ENCODE data around the gene LMOD3. TPM values are rescaled to one million over a fixed set of nuclear protein-coding genes. Genes with fewer than 3 reads are reported as not detected.

LMOD3 gene
- total and polyA plus RNA-seq, 9 of the 15 experiments (the other 6 are each of a cell fraction or from before 2014, with no cell fraction given), result 0.03 TPM; not detected in 8

- TF ChIP-seq, protein P1, sequence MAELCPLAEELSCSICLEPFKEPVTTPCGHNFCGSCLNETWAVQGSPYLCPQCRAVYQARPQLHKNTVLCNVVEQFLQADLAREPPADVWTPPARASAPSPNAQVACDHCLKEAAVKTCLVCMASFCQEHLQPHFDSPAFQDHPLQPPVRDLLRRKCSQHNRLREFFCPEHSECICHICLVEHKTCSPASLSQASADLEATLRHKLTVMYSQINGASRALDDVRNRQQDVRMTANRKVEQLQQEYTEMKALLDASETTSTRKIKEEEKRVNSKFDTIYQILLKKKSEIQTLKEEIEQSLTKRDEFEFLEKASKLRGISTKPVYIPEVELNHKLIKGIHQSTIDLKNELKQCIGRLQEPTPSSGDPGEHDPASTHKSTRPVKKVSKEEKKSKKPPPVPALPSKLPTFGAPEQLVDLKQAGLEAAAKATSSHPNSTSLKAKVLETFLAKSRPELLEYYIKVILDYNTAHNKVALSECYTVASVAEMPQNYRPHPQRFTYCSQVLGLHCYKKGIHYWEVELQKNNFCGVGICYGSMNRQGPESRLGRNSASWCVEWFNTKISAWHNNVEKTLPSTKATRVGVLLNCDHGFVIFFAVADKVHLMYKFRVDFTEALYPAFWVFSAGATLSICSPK (IDR thresholded peaks at IDR 0.05; ENCODE audit: borderline replicate concordance), result no peak
- TF ChIP-seq L3MBTL2 (IDR thresholded peaks at IDR 0.05), result peak; percentile 35; the same call in 1 of the 2 replicates
- TF ChIP-seq TAF15 (IDR thresholded peaks at IDR 0.05; ENCODE audit: low read depth, low read length), result no peak
- TF ChIP-seq MCM5 (IDR thresholded peaks at IDR 0.05; ENCODE audit: low read depth), result no peak
- TF ChIP-seq HDGF (IDR thresholded peaks at IDR 0.05), result no peak
- TF ChIP-seq NFRKB (IDR thresholded peaks at IDR 0.05; ENCODE audit: low read depth), result no peak
- TF ChIP-seq, protein P2, sequence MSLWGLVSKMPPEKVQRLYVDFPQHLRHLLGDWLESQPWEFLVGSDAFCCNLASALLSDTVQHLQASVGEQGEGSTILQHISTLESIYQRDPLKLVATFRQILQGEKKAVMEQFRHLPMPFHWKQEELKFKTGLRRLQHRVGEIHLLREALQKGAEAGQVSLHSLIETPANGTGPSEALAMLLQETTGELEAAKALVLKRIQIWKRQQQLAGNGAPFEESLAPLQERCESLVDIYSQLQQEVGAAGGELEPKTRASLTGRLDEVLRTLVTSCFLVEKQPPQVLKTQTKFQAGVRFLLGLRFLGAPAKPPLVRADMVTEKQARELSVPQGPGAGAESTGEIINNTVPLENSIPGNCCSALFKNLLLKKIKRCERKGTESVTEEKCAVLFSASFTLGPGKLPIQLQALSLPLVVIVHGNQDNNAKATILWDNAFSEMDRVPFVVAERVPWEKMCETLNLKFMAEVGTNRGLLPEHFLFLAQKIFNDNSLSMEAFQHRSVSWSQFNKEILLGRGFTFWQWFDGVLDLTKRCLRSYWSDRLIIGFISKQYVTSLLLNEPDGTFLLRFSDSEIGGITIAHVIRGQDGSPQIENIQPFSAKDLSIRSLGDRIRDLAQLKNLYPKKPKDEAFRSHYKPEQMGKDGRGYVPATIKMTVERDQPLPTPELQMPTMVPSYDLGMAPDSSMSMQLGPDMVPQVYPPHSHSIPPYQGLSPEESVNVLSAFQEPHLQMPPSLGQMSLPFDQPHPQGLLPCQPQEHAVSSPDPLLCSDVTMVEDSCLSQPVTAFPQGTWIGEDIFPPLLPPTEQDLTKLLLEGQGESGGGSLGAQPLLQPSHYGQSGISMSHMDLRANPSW (CRISPR knock-in tag; IDR thresholded peaks at IDR 0.05), result no peak
- no peak for TF ChIP-seq ELK3 (CRISPR knock-in tag; IDR thresholded peaks at IDR 0.05)
- no peak for TF ChIP-seq SRSF9 (IDR thresholded peaks at IDR 0.05; ENCODE audit: borderline replicate concordance, low read depth, low read length)
- TF ChIP-seq, protein P3, sequence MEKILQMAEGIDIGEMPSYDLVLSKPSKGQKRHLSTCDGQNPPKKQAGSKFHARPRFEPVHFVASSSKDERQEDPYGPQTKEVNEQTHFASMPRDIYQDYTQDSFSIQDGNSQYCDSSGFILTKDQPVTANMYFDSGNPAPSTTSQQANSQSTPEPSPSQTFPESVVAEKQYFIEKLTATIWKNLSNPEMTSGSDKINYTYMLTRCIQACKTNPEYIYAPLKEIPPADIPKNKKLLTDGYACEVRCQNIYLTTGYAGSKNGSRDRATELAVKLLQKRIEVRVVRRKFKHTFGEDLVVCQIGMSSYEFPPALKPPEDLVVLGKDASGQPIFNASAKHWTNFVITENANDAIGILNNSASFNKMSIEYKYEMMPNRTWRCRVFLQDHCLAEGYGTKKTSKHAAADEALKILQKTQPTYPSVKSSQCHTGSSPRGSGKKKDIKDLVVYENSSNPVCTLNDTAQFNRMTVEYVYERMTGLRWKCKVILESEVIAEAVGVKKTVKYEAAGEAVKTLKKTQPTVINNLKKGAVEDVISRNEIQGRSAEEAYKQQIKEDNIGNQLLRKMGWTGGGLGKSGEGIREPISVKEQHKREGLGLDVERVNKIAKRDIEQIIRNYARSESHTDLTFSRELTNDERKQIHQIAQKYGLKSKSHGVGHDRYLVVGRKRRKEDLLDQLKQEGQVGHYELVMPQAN (IDR thresholded peaks at IDR 0.05; ENCODE audit: borderline replicate concordance), result no peak; the same call in 1 of the 2 replicates
- TF ChIP-seq ZC3H8 (IDR thresholded peaks at IDR 0.05), result no peak
- TF ChIP-seq ZNF282 (CRISPR knock-in tag; IDR thresholded peaks at IDR 0.05), result no peak
- TF ChIP-seq ZNF444 (CRISPR knock-in tag; IDR thresholded peaks at IDR 0.05), result no peak
- no peak; the same call in 1 of the 2 replicates for TF ChIP-seq ZKSCAN1 (IDR thresholded peaks at IDR 0.05; ENCODE audit: low read depth, low read length)
- TF ChIP-seq ZNF311 (CRISPR knock-in tag; IDR thresholded peaks at IDR 0.05), result no peak
- no peak for TF ChIP-seq PCBP2 (IDR thresholded peaks at IDR 0.05; ENCODE audit: low read depth, low read length, poor library complexity, severe bottlenecking)
- no peak for TF ChIP-seq ZNF584 (CRISPR knock-in tag; IDR thresholded peaks at IDR 0.05; ENCODE audit: low read depth)
- no peak for TF ChIP-seq ADNP (tag; IDR thresholded peaks at IDR 0.05)
- TF ChIP-seq E2F6 (IDR thresholded peaks at IDR 0.05; ENCODE audit: borderline replicate concordance in 1 of 2, extremely low read depth in 1 of 2, insufficient read depth in 1 of 2, insufficient read length in 1 of 2, low read depth in 1 of 2, low read length in 1 of 2, poor library complexity in 1 of 2, severe bottlenecking in 1 of 2), result no peak
These were observed 37.8 kb downstream of the LMOD3 start, which contains the start of gene ARL6IP5 (continued) for GRCh38 chr3:69084326-69085167.

Measured in K562 (cell line).